Right ventricle myocardium superior (tissue), 1 donor: Measurements from ENCODE around the gene TRAPPC14. TPM values are rescaled to one million over a fixed set of nuclear protein-coding genes. Genes with fewer than 3 reads are reported as not detected.
A peak's percentile ranks its signal among the peaks of the same experiment; 100 is the strongest.
"Not testable (repeated sequence)": the region's sequence is repeated elsewhere in the genome, so short reads cannot be mapped to it uniquely, and the experiment has no call there.

Experiments used
- ATAC-seq: fragments of 200-7000 bp; cut with Tn5 transposase; one replicate; pipeline ENCODE4 v1.9.1; 2020; ENCODE audit warnings: mild to moderate bottlenecking; ENCODE audit not compliant: poor library complexity
- DNase-seq: peaks from one replicate; pipeline ENCODE4 v3.0.0-alpha.2; 2020
- intact Hi-C: fragments of 100-400 bp; cut with DNase I; formaldehyde crosslinking; loops from one replicate; pipeline ENCODE4 v1.11.2; 2022
- long read RNA-seq: library from polyadenylated mRNA; unstranded; transcript quantifications from one replicate; pipeline ENCODE4 v2.0.0, GENCODE V29; 2021
- total RNA-seq: library from RNA; stranded (reverse); fragmentation: NEBNext Ultra II Directional; extraction: Animal tissue kit (Norgen Biotek cat#: 25700); gene quantifications from one replicate; pipeline ENCODE4 v1.2.1, GENCODE V29; 2021
- donor health status: DM: no; HTN: yes; CAD: no; lungs with severe emphysema.

TRAPPC14 gene, protein sequence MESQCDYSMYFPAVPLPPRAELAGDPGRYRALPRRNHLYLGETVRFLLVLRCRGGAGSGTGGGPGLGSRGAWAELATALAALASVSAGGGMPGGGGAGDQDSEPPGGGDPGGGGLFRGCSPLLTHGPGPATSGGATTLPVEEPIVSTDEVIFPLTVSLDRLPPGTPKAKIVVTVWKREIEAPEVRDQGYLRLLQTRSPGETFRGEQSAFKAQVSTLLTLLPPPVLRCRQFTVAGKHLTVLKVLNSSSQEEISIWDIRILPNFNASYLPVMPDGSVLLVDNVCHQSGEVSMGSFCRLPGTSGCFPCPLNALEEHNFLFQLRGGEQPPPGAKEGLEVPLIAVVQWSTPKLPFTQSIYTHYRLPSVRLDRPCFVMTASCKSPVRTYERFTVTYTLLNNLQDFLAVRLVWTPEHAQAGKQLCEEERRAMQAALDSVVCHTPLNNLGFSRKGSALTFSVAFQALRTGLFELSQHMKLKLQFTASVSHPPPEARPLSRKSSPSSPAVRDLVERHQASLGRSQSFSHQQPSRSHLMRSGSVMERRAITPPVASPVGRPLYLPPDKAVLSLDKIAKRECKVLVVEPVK
- 7.5 TPM for total RNA-seq
- long read RNA-seq, partial matches to known transcripts: 2 of 11 reads
- long read RNA-seq, other reads (novel, unspliced or antisense): 6 of 11 reads

DNA sequence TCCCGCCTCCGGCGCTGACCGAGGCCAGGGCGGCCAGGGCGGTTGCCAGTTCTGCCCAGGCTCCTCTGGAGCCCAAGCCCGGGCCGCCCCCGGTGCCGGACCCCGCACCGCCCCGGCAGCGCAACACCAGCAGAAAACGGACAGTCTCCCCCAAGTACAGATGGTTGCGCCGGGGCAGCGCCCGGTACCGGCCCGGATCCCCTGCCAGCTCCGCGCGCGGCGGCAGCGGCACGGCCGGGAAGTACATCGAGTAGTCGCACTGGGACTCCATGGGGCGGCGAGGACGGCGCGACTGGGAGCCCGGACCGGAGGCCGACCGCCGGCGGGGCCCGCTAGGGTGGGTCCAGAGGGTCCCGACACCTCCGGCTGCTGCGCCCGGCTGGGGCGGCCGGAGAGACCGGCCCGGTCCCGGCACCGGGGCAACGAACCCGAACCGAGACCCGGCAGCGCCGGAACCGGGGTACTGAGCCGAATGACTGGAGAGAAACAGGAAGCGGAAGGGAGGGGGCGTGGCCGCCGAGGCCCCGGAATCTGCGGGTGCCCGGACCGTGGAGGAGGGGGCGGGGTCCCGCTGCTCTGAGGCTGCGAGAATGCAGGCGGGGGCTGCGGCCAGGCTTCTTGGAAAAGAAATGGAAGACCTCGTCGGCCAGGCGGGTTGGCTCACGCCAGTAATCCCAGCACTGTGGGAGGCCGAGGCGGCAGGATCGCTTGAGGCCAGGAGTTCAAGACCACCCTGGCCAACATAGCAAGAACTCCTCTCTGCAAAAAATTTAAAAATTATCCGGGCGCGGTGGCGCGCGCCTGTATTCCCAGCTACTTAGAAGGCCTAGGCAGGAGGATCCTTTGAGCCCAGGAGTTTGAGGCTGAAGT lies at the start of gene TRAPPC14:
Gene TRAPPC14, minus strand, starts transcription at position 495 of the 870 bp plus-strand sequence. Its CDS starts 224 bp downstream, at position 271.
- intact Hi-C loops: no loop called here
- peak; percentile 96 for ATAC-seq
- DNase-seq: peak; percentile 98

DNA sequence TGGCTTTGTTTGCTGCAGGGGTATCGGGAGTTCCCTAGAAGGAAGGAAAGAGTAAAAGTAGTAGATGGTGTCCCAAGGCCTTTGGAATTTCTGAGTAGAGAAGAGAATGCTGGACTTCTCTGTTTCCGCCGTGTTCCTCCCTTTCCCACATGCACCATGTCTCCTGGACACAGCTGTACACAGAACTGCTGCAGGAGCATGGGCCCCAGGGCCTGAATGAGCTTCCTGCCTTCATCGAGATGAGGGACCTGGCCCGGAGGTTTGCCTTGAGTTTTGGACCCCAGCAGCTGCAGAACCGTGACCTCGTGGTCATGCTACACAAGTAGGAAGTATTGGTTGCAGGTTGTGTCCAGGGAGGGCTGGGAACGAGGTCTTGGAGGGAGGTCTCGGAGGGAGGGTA lies 45.9 kb upstream of the TRAPPC14 start:
- intact Hi-C loops: no loop called here
- no peak for ATAC-seq
- DNase-seq: no peak

DNA sequence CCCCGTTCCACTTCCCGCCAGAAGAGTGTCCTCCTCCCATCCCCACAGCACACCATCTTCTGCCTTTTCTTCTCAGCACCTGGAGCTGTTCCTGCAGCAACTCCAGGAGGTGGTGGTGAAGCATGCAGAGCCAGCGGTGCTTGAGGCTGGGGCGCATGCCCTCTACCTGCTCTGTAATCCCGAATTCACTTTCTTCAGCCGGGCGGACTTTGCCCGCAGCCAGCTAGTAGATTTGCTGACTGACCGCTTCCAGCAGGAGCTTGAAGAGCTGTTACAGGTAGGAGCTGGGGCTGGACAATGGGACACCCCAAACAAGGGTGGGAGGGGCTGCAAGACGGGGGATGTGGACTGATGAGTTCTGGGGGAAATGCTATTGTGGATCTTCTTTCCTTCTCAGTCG lies 42.2 kb upstream of the TRAPPC14 start:
- ATAC-seq: no peak
- intact Hi-C loops: no loop called here
- DNase-seq: no peak

DNA sequence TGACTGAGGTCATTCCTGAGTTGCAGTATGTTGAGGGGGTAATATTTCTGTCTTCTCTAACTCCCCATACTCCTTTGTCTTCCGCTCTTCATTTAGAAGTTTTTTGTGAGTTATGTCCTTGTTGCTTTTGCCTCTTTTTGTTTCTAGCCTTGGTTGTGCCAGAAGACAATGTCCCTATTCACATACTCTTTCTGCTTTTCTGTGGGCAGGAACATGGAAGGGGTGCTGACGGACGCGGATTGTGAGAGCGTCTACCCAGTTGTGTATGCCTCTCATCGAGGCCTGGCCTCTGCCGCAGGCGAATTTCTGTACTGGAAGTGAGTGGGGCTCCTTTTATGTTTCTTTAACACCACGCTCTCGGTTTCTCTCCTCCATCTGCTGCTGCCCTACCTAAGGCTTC lies 39.7 kb upstream of the TRAPPC14 start:
- DNase-seq (no peak), ATAC-seq (no peak)
- intact Hi-C loops: no loop called here

DNA sequence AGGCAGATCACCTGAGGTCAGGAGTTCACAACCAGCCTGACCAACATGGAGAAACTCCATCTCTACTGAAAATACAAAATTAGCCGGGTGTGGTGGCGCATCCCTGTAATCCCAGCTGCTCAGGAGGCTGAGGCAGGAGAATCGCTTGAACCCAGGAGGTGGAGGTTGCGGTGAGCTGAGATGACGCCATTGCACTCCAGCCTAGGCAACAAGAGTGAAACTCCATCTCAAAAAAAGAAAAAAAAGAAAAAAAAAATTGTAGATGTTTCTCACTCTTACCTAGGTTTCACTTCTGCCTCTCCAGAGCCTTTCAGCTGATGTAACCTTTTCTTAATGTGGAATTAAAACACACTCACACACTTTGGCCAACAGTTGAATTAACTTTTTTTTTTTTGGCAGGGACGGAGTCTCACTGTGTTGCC lies 37.4 kb upstream of the TRAPPC14 start:
- intact Hi-C loops, ATAC-seq, DNase-seq: not testable (repeated sequence)

DNA sequence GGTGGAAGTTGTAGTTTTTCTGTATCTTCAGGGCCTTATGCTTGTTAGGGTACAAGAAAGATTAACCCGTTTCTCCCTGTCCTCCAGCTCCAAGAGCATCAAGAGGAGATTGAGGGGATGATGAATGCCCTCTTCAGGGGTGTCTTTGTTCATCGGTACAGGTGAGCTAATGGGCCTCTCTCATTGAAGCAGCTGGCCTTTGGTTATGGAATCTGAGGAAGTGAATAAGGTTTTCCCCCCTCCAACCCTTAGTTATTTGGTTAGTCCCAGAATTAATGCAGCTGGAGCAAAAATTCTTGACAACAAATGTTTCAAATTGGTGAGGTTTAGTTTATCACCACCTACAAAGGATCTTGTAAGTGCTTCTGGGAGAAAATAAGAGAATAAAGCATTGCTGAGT lies 36.7 kb upstream of the TRAPPC14 start:
- ATAC-seq (no peak), DNase-seq (no peak)
- intact Hi-C loops: no loop called here

DNA sequence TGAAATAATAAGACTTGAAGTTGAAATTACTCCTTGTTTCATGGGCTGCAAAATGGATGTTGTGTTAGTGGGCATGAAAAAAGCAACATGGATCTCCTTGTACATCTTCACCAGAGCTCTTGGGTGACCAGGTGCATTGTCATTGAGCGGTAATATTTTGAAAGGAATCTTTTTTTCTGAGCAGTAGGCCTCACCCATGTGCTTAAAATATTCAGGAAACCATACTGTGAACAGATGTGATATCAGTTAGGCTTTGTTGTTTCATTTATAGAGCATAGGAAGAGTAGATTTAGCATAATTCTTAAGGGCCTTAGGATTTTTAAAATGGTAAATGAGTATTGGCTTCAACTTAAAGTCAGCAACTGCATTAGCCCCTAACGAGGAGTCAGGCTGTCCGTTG lies 34.4 kb upstream of the TRAPPC14 start:
- ATAC-seq: no peak
- intact Hi-C loops: no loop called here

DNA sequence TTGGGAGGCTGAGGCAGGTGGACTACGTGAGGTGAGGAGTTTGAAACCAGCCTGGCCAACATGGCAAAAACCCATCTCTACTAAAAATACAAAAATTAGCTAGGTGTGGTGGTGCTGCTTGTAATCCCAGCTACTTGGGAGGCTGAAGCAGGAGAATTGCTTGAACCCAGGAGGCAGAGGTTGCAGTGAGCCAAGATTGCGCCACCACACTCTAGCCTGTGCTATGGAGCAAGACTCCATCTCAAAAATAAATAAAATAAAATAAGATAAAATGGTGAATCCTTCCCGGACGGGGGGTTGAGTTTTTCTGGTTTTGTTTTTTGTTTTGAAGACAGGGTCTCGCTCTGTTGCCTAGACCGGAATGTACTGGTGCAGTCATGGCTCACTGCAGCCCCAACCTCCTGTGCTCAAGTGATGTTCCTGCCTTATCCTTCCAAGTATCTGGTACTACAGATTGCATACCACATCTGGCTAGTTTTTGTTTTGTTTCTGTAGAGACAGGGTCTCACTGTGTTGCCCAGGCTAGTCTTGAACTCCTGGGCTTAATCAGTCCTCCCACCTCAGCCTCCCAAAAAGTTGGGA lies 33.8 kb upstream of the TRAPPC14 start:
- intact Hi-C loops, DNase-seq, ATAC-seq: not testable (repeated sequence)

More for the DNA sequence above, 34.4 kb upstream of the TRAPPC14 start:
- DNase-seq: no peak

DNA sequence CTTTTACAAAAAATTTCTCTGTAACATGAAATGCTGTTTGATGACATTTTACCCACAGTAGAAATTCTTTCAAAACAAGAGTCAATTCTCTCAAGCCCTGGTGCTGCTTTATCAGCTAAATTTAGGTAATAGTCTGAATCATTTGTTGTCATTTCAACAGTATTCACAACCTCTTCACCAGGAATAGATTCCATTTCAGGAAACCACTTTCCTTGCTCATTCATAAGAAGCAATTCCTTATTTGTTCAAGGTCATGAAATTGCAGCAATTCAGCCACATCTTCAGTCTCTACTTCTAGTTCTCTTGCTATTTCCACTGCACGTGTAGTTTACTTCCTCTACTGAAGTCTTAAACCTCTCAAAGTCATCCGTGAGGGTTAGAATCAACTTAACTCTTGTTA lies 33.3 kb upstream of the TRAPPC14 start:
- no peak for DNase-seq
- intact Hi-C loops: no loop called here
- ATAC-seq: no peak

DNA sequence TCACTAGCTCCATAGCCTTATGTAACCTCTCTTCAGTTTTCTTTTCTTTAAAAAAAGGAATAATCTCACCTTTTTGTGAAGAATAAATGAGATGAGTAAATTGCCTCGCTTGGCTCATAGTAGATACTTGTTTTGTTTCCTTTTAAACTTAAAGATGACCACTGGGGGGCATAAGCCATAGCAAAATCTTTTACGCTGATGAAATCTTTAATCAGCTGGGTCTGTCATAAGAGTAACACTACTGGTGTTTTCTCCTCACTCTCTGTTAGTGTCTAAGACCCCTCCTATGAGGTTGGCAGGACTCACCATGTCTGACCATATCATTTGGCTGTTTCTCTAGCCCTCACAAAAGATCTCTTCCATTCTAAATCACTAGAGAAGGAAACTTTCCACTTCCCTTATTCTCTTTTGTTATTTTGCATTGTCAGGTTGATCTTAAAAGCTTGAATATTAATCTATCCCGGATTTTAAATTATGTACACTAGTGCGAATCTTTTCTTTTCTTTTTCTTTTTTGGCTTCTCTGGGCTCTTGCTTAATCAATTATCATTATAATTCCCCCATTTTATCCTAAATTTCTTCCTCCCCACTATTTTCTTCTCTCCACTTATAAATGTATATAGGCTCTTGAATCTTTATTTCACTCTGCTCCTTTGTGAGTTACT lies 31.7 kb upstream of the TRAPPC14 start:
- ATAC-seq: no peak
- DNase-seq: no peak
- intact Hi-C loops: no loop called here

DNA sequence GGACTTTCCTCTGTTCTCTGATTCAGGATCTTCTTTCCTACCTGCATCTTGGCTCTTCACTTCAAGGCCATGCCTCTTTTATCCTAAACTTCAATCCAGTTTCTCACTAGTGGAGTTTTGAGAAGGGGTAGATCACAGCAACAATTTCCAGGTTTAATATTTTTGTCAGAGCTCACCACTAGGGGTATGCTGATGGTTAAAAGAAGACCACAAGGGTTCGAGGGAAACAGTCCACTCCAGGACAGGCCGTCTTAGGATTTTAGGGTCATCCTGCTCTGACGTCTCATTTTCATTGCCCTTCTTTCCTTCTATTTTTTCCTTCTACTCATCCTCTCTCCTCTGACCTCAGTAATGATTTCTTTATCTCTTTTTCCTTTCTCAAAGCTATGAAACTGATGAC lies 30.5 kb upstream of the TRAPPC14 start:
- ATAC-seq (no peak), DNase-seq (no peak)
- intact Hi-C loops: no loop called here

DNA sequence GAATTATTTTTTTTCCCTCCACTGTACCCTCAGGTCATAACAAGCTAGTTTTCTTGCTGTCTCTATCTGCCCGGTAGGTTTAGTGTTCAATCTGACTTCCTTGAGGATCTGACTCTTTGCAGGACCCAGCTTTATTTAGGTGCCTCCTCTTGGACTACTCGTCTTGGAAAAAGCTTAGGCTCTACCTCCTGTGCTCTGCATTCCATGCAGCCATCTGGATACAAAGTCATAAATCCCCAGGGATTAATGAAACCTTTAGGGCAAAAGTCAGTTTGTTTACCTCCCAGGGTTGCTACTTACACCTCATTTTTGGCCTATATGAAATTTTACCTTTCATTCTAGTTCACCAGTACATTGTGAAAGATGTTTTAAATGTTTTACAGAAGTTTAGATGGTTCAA lies 27.2 kb upstream of the TRAPPC14 start:
- intact Hi-C loops: no loop called here
- ATAC-seq (no peak), DNase-seq (no peak)

DNA sequence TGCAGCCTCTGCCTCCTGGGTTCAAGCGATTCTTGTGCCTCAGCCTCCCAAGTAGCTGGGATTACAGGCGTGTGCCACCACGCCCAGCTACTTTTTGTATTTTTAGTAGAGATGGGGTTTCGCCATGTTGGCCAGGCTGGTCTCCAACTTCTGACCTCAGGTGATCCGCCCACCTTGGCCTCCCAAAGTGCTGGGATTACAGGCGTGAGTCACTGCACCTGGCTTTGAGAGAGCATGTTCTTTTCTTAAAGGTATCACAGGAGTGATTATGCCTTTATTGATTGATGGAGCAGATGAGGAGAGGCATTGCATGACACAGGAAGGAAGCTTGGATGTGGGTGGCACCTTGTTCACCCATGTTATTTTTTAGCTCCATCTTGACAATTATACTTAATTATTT lies 24.6 kb upstream of the TRAPPC14 start:
- intact Hi-C loops, DNase-seq, ATAC-seq: not testable (repeated sequence)

DNA sequence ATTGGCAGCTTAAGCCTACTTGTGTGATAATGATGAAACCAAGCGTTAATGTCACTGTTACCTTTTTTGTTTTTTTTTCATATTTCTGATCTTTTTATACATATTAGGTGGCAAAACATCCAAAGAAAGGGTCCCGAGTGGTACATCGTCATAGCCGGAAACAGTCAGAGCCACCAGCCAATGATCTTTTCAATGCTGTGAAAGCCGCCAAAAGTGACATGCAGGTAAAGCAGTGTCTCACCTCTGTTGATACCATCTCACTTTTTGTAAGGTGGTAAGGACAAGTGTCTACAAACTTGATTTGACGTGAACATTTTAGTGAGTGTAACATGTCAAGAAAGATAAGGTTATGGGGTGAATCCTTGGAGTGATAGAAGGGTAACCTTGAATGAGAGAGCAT lies 24.1 kb upstream of the TRAPPC14 start:
- ATAC-seq, intact Hi-C loops, DNase-seq: not testable (repeated sequence)

DNA sequence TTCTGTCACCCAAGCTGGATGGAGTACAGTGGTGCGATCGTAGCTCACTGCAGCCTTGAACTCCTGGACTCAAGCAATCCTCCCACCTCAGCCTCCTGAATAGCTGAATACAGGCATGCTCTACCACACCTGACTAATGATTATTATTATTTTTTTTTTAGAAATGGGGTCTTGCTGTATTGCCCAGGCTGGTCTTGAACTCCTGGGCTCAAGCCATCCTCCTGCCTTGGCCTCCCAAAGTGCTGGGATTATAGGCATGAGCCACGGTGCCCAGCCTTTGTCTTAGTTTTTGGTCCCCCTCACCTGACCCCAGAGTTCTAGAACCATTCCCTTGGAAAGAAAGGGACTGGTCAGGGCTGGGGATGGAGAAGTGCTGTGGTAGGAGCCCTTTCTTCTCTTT lies 21.6 kb upstream of the TRAPPC14 start:
- intact Hi-C loops, ATAC-seq, DNase-seq: not testable (repeated sequence)

DNA sequence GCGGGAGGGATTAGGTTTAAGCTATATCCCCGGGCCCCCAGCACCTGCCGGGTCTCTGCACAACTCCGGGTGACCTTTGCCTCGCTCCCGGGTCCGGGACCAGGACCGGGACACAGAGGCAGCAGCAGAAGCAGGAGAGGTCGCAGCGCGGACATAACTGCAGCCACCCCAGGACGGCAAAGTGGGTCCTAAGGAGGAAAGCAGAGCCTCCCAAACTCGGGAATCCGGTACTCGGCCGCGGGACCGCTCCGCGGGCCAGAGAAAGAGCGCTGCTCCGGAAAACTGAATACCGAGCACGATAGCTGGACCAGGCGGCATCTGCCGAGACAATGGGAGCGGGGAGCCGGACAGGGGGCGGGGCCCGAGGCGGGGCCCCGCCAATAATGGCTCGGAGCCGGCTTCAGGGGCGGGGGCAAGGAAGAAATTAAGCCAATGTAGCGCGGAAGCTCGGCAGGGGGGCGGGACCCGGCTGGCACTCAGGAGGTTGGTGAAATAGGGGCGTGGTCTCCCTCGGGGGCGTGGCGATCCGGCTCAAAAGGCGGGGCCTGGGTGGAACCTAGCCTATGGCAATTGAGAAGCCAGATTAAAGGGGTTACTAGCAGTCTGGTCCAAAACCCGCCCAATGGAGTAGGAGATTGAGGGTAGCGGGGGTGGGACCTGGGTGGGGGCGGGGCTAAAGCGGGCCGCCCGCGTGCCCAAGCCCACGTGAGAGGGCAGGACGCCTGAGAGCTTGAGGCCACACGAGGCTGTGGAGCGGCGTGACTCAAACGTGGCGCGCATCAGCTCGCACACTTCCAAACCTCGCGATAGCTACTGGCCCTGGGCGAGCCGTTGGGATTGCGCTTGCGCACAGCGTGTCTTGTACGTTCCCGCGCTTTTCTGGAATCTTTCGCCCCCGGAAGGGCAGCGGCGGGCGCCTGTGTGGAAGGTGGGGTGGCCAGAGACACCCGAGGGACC lies 18.8 kb upstream of the TRAPPC14 start, which contains the start of the genes GPC2 and STAG3:
Gene GPC2, minus strand, starts transcription at position 337 of the 957 bp plus-strand sequence. Its CDS starts 182 bp downstream, at position 155.
Gene STAG3, plus strand, starts transcription at position 874 of the 957 bp plus-strand sequence. CDS start 2,639 bp downstream, outside the sequence.
- intact Hi-C loops: no loop called here
- DNase-seq: peak; percentile 98
- peak; percentile 97 for ATAC-seq
